Stimulated activated CD4-positive, alpha-beta T cell treated with anti-CD3 and anti-CD28 coated beads, Interleukin-1b, Interleukin-23, amount 100 ng/mL, for 48 hours (primary cell): ENCODE data around the gene AGMAT.
A peak's percentile ranks its signal among the peaks of the same experiment; 100 is the strongest.

ENCODE experiments used
- DNase-seq: peaks from one replicate; pipeline ENCODE4 v3.0.0-alpha.2; 2020

AGMAT gene

GRCh38 chr1:15584489-15585363, at the start of gene AGMAT:
Gene AGMAT, minus strand, starts transcription at chr1:15585051. Its CDS starts 84 bp downstream, at chr1:15584967.
- peak; percentile 73 for DNase-seq

GRCh38 chr1:15633756-15634420, 49.0 kb upstream of the AGMAT start:
- no peak for DNase-seq

GRCh38 chr1:15628003-15628402, 43.2 kb upstream of the AGMAT start:
- no peak for DNase-seq

GRCh38 chr1:15627343-15627988, 42.6 kb upstream of the AGMAT start:
- no peak for DNase-seq

- no peak for DNase-seq
Measured at GRCh38 chr1:15626269-15626950, 41.6 kb upstream of the AGMAT start.

GRCh38 chr1:15625056-15625917, 40.4 kb upstream of the AGMAT start:
- no peak for DNase-seq

- no peak for DNase-seq
Measured at GRCh38 chr1:15624133-15624714, 39.4 kb upstream of the AGMAT start.

GRCh38 chr1:15623435-15623834, 38.6 kb upstream of the AGMAT start:
- DNase-seq: no peak

GRCh38 chr1:15622712-15623373, 38.0 kb upstream of the AGMAT start:
- DNase-seq: no peak

- DNase-seq: no peak
Measured at GRCh38 chr1:15621975-15622374, 37.1 kb upstream of the AGMAT start.

- no peak for DNase-seq
Measured at GRCh38 chr1:15620902-15621682, 36.2 kb upstream of the AGMAT start.

- DNase-seq: no peak
Measured at GRCh38 chr1:15620155-15620545, 35.3 kb upstream of the AGMAT start.

- no peak for DNase-seq
Measured at GRCh38 chr1:15618655-15619525, 34.0 kb upstream of the AGMAT start.

- no peak for DNase-seq
Measured at GRCh38 chr1:15618077-15618654, 33.3 kb upstream of the AGMAT start.

GRCh38 chr1:15617173-15618076, 32.6 kb upstream of the AGMAT start, which contains the start of gene DDI2:
Gene DDI2, plus strand, starts transcription at chr1:15617458. Its CDS starts 213 bp downstream, at chr1:15617671.
- DNase-seq: peak; percentile 97

GRCh38 chr1:15616373-15617172, 31.7 kb upstream of the AGMAT start:
- no peak for DNase-seq

- DNase-seq: no peak
Measured at GRCh38 chr1:15610167-15610566, 25.3 kb upstream of the AGMAT start.
